Activated CD8-positive, alpha-beta T cell treated with anti-CD3 and anti-CD28 coated beads, Interleukin-2, amount 10 ng/mL, durations not matched to agents 7 days and 5 days (primary cell): ENCODE measurements around the gene OBI1. TPM values are rescaled to one million over a fixed set of nuclear protein-coding genes. Genes with fewer than 3 reads are reported as not detected.
"Not testable (repeated sequence)": the region's sequence is repeated elsewhere in the genome, so short reads cannot be mapped to it uniquely, and the experiment has no call there.

ENCODE experiments used
- ATAC-seq: fragments of 150-1000 bp; cut with Tn5 transposase; one replicate; pipeline ENCODE4 v1.10.0; 2021; ENCODE audit warnings: moderate library complexity
- CTCF ChIA-PET: fragments of 350-600 bp; sonication (Branson Sonifier 250); formaldehyde crosslinking; loops from one replicate; lab custom pipeline; 2021; ENCODE audit warnings: antibody characterized with exemption; lab: Charles Lee
- POLR2A ChIA-PET: fragments of 350-600 bp; sonication (Branson Sonifier 250); formaldehyde crosslinking; loops from one replicate; lab custom pipeline; 2021; ENCODE audit warnings: antibody characterized with exemption; lab: Charles Lee
- DNase-seq: peaks from one replicate; pipeline ENCODE4 v3.0.0-alpha.2; 2020
- H3K27ac Mint-ChIP-seq: one replicate; pipeline ENCODE4 v1.8.0; 2021; ENCODE audit warnings: mild to moderate bottlenecking, mixed read lengths
- H3K27me3 Mint-ChIP-seq: one replicate; pipeline ENCODE4 v1.8.0; 2021; ENCODE audit warnings: low read depth, mixed read lengths
- H3K36me3 Mint-ChIP-seq: one replicate; pipeline ENCODE4 v1.8.0; 2021; ENCODE audit warnings: low read depth, mixed read lengths
- H3K4me1 Mint-ChIP-seq: one replicate; pipeline ENCODE4 v1.8.0; 2021; ENCODE audit warnings: low read depth, mixed read lengths
- H3K4me3 Mint-ChIP-seq: one replicate; pipeline ENCODE4 v1.8.0; 2021; ENCODE audit warnings: mild to moderate bottlenecking, mixed read lengths
- H3K9me3 Mint-ChIP-seq: one replicate; pipeline ENCODE4 v1.8.0; 2022; ENCODE audit warnings: mixed read lengths; ENCODE audit not compliant: insufficient read depth
- total RNA-seq, 2 experiments: library from RNA; stranded (reverse); gene quantifications; one replicate each; pipeline ENCODE4 v1.2.3, GENCODE V29; 2021

Gene OBI1
- total RNA-seq, 2 experiments from 2014 or later: 20.0 to 21.4 TPM

DNA sequence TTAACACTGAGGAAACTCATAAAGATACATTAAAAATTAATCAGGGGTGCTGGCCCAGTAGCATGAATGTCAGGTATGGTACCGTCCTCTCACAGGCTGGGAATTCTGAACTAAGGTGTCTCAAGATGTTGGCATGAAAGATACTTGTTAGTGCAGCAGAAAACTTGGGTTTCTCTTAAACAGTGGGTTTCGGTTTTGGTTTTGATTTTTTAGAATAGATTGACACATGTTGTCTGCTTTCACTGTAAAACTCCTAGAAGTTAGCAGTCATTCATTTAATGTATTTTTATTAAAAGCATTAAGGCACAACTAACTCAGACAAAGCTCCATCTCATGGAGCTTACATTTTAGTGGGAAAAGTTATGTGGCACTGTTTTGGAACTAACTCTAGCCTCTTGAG lies 3.5 kb upstream of the OBI1 start:
- no peak overlapping the region for H3K27ac Mint-ChIP-seq
- ChIA-PET POLR2A (no interaction called here), CTCF (no interaction called here)
- peak overlapping the region; percentile 6 for H3K4me3 Mint-ChIP-seq
- H3K27me3 Mint-ChIP-seq: no peaks in the 10 kb centered on the region
- peaks cover 4% of the 10 kb centered on the region for H3K36me3 Mint-ChIP-seq
- no peak for DNase-seq
- ATAC-seq: no peak
- H3K9me3 Mint-ChIP-seq: no peaks in the 10 kb centered on the region
- peaks cover 33% of the 10 kb centered on the region for H3K4me1 Mint-ChIP-seq

DNA sequence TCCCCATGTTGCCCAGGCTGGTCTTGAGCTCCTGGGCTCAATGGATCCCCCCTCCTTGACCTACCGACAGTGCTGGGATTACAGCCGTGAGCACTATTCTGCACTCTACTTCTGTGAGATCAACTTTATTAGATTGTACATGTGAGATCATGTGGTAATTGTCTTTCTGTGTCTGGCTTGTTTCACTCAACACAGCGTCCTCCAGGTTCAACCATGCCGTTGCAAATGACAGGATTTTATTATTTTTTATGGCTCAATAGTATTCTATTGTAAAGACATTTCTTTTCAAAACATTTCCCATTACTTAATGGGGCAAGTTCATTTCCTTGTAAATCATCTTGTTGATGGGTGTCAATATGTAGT lies 1.5 kb upstream of the OBI1 start:
- no peaks in the 10 kb centered on the region for H3K9me3 Mint-ChIP-seq
- CTCF ChIA-PET: interaction anchor here (1.0 to 1.6 kb wide), 3 partner anchors 8 to 764 kb away, joined by 3 to 4 read pairs (median 3); no protein-coding TSS in a partner anchor
- no peak overlapping the region for H3K27ac Mint-ChIP-seq
- H3K27me3 Mint-ChIP-seq: no peaks in the 10 kb centered on the region
- no peak for ATAC-seq
- POLR2A ChIA-PET: no interaction called here
- no peak for DNase-seq
- H3K4me1 Mint-ChIP-seq: peaks cover 42% of the 10 kb centered on the region
- H3K4me3 Mint-ChIP-seq: peak overlapping the region; percentile 90
- H3K36me3 Mint-ChIP-seq: peaks cover 10% of the 10 kb centered on the region

DNA sequence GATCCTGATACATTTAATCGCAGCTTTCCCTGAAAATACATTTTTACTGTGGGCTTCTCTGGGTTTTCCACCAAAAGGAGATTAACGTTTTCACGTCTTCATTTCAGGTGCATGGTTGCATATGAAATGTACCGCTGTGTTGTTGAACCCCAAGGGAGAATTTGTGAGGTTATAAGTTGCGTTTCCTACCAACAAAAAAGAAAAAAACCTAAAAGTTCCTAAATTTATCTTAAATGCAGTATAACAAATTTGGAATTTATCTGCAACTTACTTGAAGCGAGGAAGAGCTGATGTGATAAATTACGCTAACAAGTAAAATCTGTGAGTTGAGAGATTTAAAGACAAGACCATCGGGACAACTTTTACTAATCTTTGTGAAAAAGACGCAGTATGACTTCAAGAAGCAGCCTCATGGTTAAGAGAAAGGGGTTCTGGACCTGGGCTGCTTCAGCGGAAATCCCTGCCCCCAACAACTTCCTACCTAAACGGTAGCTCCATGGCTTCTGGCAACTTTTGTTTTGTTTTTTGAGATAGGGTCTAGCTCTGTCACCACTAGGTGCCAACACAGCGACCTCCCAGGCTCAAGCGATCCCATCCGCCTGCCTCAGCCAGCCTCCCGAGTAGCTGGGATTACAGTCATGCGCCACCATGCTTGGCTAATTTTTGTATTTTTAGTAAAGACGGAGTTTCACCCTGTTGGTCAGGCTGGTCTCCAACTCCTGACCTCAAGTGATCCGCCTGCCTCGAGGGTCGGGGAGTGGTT lies 958 bp upstream of the OBI1 start:
- ChIA-PET CTCF (interaction anchor here (1.0 to 1.6 kb wide), 3 partner anchors 9 to 765 kb away, joined by 3 to 4 read pairs (median 3); no protein-coding TSS in a partner anchor), POLR2A (interaction anchor here (1.0 kb wide), 1 partner anchor 21 kb away, joined by 4 read pairs; no protein-coding TSS in a partner anchor)
- DNase-seq (peak; percentile 35), ATAC-seq (no peak)
- peaks cover 45% of the 10 kb centered on the region for H3K4me1 Mint-ChIP-seq
- no peaks in the 10 kb centered on the region for H3K27me3 Mint-ChIP-seq
- peak overlapping the region; percentile 90 for H3K4me3 Mint-ChIP-seq
- H3K27ac Mint-ChIP-seq: peak overlapping the region; percentile 93
- no peaks in the 10 kb centered on the region for H3K9me3 Mint-ChIP-seq
- H3K36me3 Mint-ChIP-seq: peaks cover 13% of the 10 kb centered on the region

DNA sequence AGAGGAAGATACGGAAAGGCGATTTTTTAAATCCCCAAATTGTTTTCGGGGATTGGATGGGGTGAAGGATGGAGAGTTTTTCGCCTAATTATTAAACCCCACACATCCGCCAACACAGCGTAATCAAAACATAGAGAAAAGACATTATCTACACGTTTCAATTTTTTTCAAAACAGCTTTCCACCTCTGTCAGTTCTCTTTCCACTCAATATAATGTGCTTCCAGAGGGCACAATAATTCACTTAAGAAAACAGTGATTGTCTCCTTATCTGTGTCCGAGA lies 435 bp upstream of the OBI1 start:
- no peak for ATAC-seq
- CTCF ChIA-PET: interaction anchor here (1.0 to 1.6 kb wide), 3 partner anchors 10 to 765 kb away, joined by 3 to 4 read pairs (median 3); no protein-coding TSS in a partner anchor
- H3K27ac Mint-ChIP-seq: peak overlapping the region; percentile 93
- H3K4me1 Mint-ChIP-seq: peaks cover 47% of the 10 kb centered on the region
- peak overlapping the region; percentile 90 for H3K4me3 Mint-ChIP-seq
- H3K27me3 Mint-ChIP-seq: no peaks in the 10 kb centered on the region
- H3K36me3 Mint-ChIP-seq: peaks cover 13% of the 10 kb centered on the region
- H3K9me3 Mint-ChIP-seq: no peaks in the 10 kb centered on the region
- POLR2A ChIA-PET: interaction anchor here (1.0 kb wide), 1 partner anchor 21 kb away, joined by 4 read pairs; no protein-coding TSS in a partner anchor
- no peak for DNase-seq

DNA sequence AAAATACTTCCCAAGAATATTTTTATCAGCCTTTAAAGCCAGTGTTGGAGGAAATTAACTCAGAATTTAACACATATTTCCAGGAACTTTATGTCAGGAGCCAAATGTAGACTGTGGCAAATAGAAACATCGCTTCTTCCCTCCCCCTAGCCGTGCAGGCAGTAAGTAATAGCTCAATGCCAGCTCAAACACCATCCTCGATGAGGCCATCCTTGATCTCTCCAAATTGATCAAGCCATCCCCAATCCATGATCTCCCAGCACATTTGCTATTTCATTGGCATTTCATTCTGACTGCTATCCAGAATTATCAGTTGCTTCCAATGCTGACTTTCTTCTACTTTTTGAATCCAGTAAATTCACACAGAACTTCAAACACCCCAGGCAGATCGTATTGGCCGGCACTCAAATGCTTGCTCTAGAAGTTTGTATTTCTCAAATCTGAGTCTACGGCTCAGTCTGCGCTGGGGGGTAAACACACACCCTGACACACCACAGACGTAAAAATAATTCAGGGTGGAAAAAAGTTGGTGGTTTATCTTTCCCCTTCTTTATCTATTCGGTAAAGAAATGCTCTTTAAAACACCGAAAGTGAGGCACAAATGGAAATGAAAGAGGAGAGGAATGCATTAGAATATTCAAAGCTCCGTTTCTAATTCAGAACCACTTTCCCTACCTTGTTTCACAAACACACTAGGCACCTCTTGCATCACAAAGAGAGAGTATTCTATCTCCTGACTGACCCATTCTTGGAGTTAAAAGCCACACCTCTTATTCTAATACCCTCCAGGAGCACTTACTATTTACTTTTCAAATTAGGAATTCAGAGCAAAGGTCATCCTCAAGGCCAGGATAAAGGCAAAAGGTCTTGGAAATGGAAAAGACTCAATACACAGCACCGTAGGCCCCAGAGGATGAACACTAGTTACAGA lies 991 bp downstream of the OBI1 start:
- no peak for DNase-seq
- Mint-ChIP-seq H3K9me3 (no peaks in the 10 kb centered on the region), H3K27ac (peak overlapping the region; percentile 93), H3K27me3 (no peaks in the 10 kb centered on the region), H3K4me3 (peak overlapping the region; percentile 90), H3K36me3 (peaks cover 13% of the 10 kb centered on the region), H3K4me1 (peaks cover 46% of the 10 kb centered on the region)
- ChIA-PET POLR2A (interaction anchor here (0.5 to 0.6 kb wide), 2 partner anchors 58 to 698 kb away, joined by 3 read pairs; no protein-coding TSS in a partner anchor), CTCF (no interaction called here)
- peak; percentile 14 for ATAC-seq

DNA sequence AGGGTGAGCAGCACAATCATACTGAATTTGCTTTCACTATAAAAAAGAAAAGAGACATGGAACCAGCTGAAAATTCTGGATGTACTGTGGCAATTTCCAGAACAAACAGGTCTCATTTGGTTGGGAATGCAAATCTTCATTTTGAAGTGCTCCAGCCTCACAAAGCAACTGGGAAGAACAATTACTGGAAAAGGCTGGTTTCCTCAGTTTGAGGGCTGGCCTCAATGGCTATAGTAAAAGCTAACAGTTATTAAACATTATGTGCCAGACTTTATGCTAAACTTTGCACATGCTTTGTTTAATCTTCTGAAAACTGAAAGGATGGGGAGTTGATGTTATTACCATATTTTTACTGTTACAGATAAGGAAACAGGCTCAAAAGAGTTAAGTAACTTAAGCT lies 3.0 kb downstream of the OBI1 start:
- no peak overlapping the region for H3K4me3 Mint-ChIP-seq
- POLR2A ChIA-PET: no interaction called here
- H3K27ac Mint-ChIP-seq: no peak overlapping the region
- CTCF ChIA-PET: no interaction called here
- no peak for DNase-seq
- H3K36me3 Mint-ChIP-seq: peaks cover 13% of the 10 kb centered on the region
- H3K27me3 Mint-ChIP-seq: no peaks in the 10 kb centered on the region
- peaks cover 33% of the 10 kb centered on the region for H3K4me1 Mint-ChIP-seq
- H3K9me3 Mint-ChIP-seq: no peaks in the 10 kb centered on the region
- no peak for ATAC-seq

DNA sequence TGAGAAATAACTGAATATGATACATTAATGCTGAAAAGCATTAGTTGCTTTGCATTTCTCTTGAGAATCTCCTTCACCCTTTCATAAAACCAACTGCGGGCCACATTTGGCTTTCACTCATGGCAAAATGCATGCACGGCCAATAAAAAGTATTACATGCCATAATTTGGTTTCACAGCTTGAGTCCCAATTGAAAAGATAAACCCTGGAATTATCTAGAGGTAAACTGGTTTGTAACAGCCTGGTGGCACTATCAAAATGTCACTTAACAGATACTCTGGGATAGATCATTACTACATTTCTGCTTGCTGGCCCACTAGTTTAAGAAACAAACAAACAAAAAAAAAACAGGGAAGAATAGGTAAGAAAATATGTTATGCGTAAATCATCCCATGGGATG lies 3.9 kb downstream of the OBI1 start:
- CTCF ChIA-PET: no interaction called here
- POLR2A ChIA-PET: no interaction called here
- Mint-ChIP-seq H3K4me3 (no peak overlapping the region), H3K9me3 (no peaks in the 10 kb centered on the region), H3K27me3 (no peaks in the 10 kb centered on the region), H3K36me3 (peaks cover 13% of the 10 kb centered on the region), H3K4me1 (peaks cover 28% of the 10 kb centered on the region), H3K27ac (no peak overlapping the region)
- no peak for DNase-seq
- no peak for ATAC-seq

DNA sequence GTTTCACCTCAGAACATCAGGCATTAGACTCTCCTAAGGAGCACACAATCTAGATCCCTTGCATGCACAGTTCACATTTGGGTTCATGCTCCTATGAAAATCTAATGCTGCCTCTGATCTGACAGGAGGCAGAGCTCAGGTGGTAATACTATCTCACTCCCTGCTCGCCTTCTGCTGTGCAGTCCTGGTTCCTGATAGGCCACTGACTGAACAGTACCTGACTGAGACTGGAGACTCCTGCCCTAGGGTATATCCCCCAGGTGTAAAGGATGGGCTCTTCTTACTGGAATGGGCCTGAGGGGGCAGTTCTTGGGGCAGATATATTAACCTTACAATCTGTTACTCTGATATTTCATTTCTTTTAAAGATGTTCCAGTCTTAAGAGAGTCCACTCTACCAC lies 6.3 kb downstream of the OBI1 start:
- ATAC-seq: no peak
- Mint-ChIP-seq H3K4me3 (no peak overlapping the region), H3K36me3 (peaks cover 10% of the 10 kb centered on the region), H3K9me3 (no peaks in the 10 kb centered on the region), H3K4me1 (peaks cover 16% of the 10 kb centered on the region), H3K27me3 (no peaks in the 10 kb centered on the region), H3K27ac (no peak overlapping the region)
- CTCF ChIA-PET: no interaction called here
- DNase-seq: no peak
- POLR2A ChIA-PET: no interaction called here

DNA sequence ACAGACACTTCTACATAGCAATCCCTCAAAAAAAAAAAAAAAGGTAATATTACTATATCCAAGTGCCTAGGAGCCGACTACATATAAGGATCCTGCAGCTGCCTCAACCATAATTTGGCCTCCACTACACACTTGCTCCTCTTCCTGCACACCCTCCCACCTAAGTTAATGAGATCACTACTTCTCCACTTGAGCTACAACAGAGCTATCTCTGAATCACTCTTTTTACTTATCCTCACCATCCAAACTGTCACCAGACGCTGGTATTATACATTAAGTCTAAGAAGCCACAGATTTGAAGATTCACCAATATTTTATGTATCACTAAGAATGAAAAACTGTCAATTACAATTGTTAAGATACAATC lies 8.3 kb downstream of the OBI1 start:
- ATAC-seq (no peak), DNase-seq (no peak)
- Mint-ChIP-seq H3K36me3 (peaks cover 6% of the 10 kb centered on the region), H3K27me3 (no peaks in the 10 kb centered on the region), H3K27ac (no peak overlapping the region), H3K4me1 (peaks cover 8% of the 10 kb centered on the region), H3K4me3 (no peak overlapping the region), H3K9me3 (no peaks in the 10 kb centered on the region)
- ChIA-PET CTCF (no interaction called here), POLR2A (interaction anchor here (0.6 kb wide), 1 partner anchor 11 kb away, joined by 3 read pairs; no protein-coding TSS in a partner anchor)

DNA sequence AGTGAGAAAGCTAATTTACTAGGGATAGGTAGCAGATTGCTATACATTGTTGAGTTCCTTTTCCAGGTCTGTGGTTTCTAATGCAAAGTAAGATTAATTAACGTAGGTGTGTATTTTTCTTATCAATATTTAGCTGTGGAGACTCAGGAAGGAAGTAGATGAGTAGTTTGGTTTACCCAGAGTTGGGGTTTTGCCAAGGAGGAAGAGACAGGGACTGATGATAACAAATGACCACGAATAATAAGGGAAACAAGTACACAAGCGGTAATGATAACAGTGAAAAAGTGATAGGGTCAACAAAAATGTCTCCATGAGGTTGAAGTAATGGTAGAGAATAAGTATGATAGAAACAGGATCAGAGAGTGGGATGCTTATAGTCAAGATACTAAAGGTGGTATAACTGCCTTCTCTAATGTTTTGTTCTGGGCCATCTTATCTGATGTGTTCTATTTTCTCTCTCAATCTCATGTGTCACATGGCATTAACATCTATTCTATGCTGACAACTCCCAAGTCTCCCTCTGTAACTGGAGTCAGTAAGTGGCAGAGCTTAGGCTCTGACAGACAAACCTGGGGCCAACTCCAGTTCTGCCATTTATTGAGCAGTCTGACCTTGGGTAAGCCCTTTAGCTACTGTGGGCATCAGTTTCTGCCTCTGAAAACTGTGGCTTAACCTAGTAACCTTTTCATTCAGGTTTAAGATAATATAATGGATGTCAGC lies 8.8 kb downstream of the OBI1 start:
- DNase-seq: no peak
- ChIA-PET CTCF (no interaction called here), POLR2A (no interaction called here)
- Mint-ChIP-seq H3K4me1 (peaks cover 7% of the 10 kb centered on the region), H3K4me3 (no peak overlapping the region), H3K9me3 (no peaks in the 10 kb centered on the region), H3K27ac (no peak overlapping the region), H3K27me3 (no peaks in the 10 kb centered on the region), H3K36me3 (peaks cover 2% of the 10 kb centered on the region)
- no peak for ATAC-seq

DNA sequence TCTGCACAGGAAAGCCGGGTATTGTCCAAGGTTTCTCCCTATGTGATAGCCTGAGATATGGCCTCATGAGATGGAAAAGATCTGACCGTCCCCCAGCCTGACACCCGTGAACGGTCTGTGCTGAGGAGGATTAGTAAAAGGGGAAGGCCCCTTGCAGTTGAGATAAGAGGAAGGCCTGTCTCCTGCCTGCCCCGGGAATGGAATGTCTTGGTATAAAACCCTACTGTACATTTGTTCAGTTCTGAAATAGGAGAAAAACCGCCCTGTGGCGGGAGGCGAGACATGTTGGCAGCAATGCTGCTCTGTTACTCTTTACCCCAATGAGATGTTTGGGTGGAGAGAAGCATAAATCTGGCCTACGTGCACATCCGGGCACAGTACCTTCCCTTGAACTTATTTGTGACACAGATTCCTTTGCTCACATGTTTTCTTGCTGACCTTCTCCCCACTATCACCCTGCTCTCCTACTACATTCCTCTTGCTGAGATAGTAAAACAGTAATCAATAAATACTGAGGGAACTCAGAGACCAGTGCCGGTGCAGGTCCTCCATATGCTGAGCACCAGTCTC lies 11.8 kb downstream of the OBI1 start:
- peaks cover 16% of the 10 kb centered on the region for H3K36me3 Mint-ChIP-seq
- H3K9me3 Mint-ChIP-seq, H3K27ac Mint-ChIP-seq, CTCF ChIA-PET, DNase-seq, ATAC-seq, H3K27me3 Mint-ChIP-seq, H3K4me3 Mint-ChIP-seq, POLR2A ChIA-PET: not testable (repeated sequence)
- H3K4me1 Mint-ChIP-seq: peaks cover 11% of the 10 kb centered on the region
